Measurements from ENCODE around the gene TMEM9B. TPM values are rescaled to one million over a fixed set of nuclear protein-coding genes. Genes with fewer than 3 reads are reported as not detected.

Gene TMEM9B
- polyA plus RNA-seq, 3 donors = 25.5 to 149 (median 141) TPM

DNA sequence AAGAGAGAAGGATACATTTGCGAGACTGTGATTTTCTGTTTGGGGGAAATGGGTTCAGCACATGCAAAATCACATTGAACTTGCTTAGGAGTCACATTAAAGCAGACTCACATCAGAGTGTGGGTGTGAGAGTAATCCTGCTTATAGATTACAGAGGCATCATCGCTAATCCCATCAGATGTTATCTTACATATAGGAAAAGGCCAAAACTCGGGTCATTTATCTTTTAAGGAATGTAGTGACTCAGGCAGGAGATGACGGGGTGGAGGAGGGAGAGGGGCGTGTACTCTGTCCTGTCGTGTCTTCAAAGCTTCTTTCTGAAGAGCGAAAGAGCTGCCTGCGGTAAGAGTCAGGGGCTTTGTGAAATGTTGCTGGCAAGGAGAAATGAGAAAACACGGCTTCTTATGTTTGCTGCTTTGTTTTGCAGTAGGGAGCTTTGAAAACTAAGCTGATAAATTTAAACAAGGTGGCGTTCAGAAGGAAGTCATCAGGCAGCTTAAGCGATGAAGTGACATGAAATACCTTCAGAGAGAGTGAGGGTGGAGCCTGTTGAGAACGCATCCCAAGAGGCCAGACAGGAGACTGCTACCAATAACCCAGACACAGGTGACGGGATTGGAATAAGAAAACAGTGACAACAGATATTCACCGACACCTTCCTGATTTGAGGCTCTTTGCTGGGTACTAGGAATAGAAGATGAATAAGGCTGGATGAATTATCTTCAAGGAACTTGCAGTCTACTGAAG is 29.3 kb downstream of the TMEM9B start:
- H4K20me1 ChIP-seq (ENCODE audit: insufficient read depth, low read length) = no peaks in the 10 kb centered on the region
- H3K79me2 ChIP-seq (ENCODE audit: insufficient read depth, low read length) = no peaks in the 10 kb centered on the region
- no peak overlapping the region for H2AFZ ChIP-seq (ENCODE audit: insufficient read depth, low read depth, low read length, poor library complexity, severe bottlenecking)
- H3K4me1 ChIP-seq (ENCODE audit: control insufficient read depth in 1 of 2, insufficient read depth in 2 of 2, low read length in 2 of 2) = no peaks in the 10 kb centered on the region
- Mint-ChIP-seq H3K27me3 (ENCODE audit: low read depth in 3 of 3) (peaks cover 0 to 2% (median 2%) of the 10 kb centered on the region in 3 donors), H3K4me3 (no peak overlapping the region), H3K36me3 (no peaks in the 10 kb centered on the region), H3K27ac (no peak overlapping the region), H3K9me3 (no peaks in the 10 kb centered on the region), H3K4me1 (no peaks in the 10 kb centered on the region)
- no peak overlapping the region for H3K4me3 ChIP-seq (replicated peaks in 1 of 3; ENCODE audit: low read depth in 2 of 3, low read length in 3 of 3)
- H3K27me3 ChIP-seq (ENCODE audit: control insufficient read depth in 2 of 2, insufficient read depth in 2 of 2, low read length in 2 of 2) = no peaks in the 10 kb centered on the region
- DNase-seq = no peak
- no peak overlapping the region for H3K4me2 ChIP-seq (replicated peaks; ENCODE audit: extremely low read depth, low read length, poor library complexity, severe bottlenecking)
- no peak overlapping the region for H3K9ac ChIP-seq (ENCODE audit: insufficient read depth, low read length, poor library complexity, severe bottlenecking)
- WGBS (ENCODE audit: insufficient coverage) = 89% methylated on average over 13 of the region's 14 CpGs
- H3K9me3 ChIP-seq (replicated peaks in 1 of 2; ENCODE audit: control insufficient read depth in 1 of 2, insufficient read depth in 1 of 2, low read length in 2 of 2) = no peaks in the 10 kb centered on the region
- no peaks in the 10 kb centered on the region for H3K36me3 ChIP-seq (replicated peaks in 1 of 2; ENCODE audit: control insufficient read depth in 1 of 2, insufficient read depth in 2 of 2, low read length in 2 of 2)
- no peak overlapping the region for H3K27ac ChIP-seq (ENCODE audit: low read depth in 1 of 2, low read length in 2 of 2)
- intact Hi-C loops (cut with micrococcal nuclease) = no loop called here
- TF ChIP-seq, protein P1, sequence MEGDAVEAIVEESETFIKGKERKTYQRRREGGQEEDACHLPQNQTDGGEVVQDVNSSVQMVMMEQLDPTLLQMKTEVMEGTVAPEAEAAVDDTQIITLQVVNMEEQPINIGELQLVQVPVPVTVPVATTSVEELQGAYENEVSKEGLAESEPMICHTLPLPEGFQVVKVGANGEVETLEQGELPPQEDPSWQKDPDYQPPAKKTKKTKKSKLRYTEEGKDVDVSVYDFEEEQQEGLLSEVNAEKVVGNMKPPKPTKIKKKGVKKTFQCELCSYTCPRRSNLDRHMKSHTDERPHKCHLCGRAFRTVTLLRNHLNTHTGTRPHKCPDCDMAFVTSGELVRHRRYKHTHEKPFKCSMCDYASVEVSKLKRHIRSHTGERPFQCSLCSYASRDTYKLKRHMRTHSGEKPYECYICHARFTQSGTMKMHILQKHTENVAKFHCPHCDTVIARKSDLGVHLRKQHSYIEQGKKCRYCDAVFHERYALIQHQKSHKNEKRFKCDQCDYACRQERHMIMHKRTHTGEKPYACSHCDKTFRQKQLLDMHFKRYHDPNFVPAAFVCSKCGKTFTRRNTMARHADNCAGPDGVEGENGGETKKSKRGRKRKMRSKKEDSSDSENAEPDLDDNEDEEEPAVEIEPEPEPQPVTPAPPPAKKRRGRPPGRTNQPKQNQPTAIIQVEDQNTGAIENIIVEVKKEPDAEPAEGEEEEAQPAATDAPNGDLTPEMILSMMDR (IDR thresholded peaks at IDR 0.05) = no peak

DNA sequence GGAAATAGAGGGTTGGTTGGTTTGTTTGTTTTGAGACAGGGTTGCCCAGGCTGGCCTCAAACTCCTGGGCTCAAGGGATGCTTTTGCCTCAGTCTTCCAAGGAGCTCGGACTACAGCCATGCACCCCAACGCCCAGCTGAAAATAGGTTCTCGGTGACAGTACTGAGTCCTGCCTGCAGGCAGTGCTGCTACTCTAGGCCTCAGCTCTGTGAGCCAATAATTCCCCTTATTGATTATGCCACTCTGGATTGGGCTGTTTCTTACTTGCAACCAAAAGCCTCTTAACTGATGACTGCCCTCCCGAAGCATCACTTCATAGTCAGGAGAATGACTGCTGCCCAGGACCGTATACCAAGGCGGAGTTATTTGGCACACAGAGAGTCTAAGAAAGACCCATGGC is 30.3 kb downstream of the TMEM9B start:
- no peaks in the 10 kb centered on the region for H3K79me2 ChIP-seq (ENCODE audit: insufficient read depth, low read length)

More for the DNA sequence above, 30.3 kb downstream of the TMEM9B start:
- H3K4me3 ChIP-seq (replicated peaks in 1 of 3; ENCODE audit: low read depth in 2 of 3, low read length in 3 of 3) = no peak overlapping the region
- no peaks in the 10 kb centered on the region for H4K20me1 ChIP-seq (ENCODE audit: insufficient read depth, low read length)
- 94% methylated on average over 6 of the region's 6 CpGs for WGBS (ENCODE audit: insufficient coverage)
- H3K36me3 ChIP-seq (replicated peaks in 1 of 2; ENCODE audit: control insufficient read depth in 1 of 2, insufficient read depth in 2 of 2, low read length in 2 of 2) = no peaks in the 10 kb centered on the region
- no peak overlapping the region for H3K4me2 ChIP-seq (replicated peaks; ENCODE audit: extremely low read depth, low read length, poor library complexity, severe bottlenecking)
- H3K27ac ChIP-seq (ENCODE audit: low read depth in 1 of 2, low read length in 2 of 2) = no peak overlapping the region
- Mint-ChIP-seq H3K9me3 (no peaks in the 10 kb centered on the region), H3K4me1 (no peaks in the 10 kb centered on the region), H3K27ac (no peak overlapping the region), H3K4me3 (no peak overlapping the region), H3K36me3 (no peaks in the 10 kb centered on the region), H3K27me3 (ENCODE audit: low read depth in 3 of 3) (peaks cover 0 to 5% (median 2%) of the 10 kb centered on the region in 3 donors)
- intact Hi-C loops (cut with micrococcal nuclease) = no loop called here
- no peaks in the 10 kb centered on the region for H3K9me3 ChIP-seq (replicated peaks in 1 of 2; ENCODE audit: control insufficient read depth in 1 of 2, insufficient read depth in 1 of 2, low read length in 2 of 2)
- H3K27me3 ChIP-seq (ENCODE audit: control insufficient read depth in 2 of 2, insufficient read depth in 2 of 2, low read length in 2 of 2) = no peaks in the 10 kb centered on the region
- no peaks in the 10 kb centered on the region for H3K4me1 ChIP-seq (ENCODE audit: control insufficient read depth in 1 of 2, insufficient read depth in 2 of 2, low read length in 2 of 2)
- no peak for DNase-seq
- TF ChIP-seq, protein P1 (IDR thresholded peaks at IDR 0.05) = no peak
- H3K9ac ChIP-seq (ENCODE audit: insufficient read depth, low read length, poor library complexity, severe bottlenecking) = no peak overlapping the region
- no peak overlapping the region for H2AFZ ChIP-seq (ENCODE audit: insufficient read depth, low read depth, low read length, poor library complexity, severe bottlenecking)

Measured in CD14-positive monocyte (primary cell).